Measurements from ENCODE around the gene GNAT3.

- no peak for TF ChIP-seq EP300 (IDR thresholded peaks at IDR 0.05)
- TF ChIP-seq, protein P1, sequence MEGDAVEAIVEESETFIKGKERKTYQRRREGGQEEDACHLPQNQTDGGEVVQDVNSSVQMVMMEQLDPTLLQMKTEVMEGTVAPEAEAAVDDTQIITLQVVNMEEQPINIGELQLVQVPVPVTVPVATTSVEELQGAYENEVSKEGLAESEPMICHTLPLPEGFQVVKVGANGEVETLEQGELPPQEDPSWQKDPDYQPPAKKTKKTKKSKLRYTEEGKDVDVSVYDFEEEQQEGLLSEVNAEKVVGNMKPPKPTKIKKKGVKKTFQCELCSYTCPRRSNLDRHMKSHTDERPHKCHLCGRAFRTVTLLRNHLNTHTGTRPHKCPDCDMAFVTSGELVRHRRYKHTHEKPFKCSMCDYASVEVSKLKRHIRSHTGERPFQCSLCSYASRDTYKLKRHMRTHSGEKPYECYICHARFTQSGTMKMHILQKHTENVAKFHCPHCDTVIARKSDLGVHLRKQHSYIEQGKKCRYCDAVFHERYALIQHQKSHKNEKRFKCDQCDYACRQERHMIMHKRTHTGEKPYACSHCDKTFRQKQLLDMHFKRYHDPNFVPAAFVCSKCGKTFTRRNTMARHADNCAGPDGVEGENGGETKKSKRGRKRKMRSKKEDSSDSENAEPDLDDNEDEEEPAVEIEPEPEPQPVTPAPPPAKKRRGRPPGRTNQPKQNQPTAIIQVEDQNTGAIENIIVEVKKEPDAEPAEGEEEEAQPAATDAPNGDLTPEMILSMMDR (IDR thresholded peaks at IDR 0.05), result no peak
- TF ChIP-seq POLR2A (IDR thresholded peaks at IDR 0.05), result no peak
- no peak for TF ChIP-seq POLR2AphosphoS5 (IDR thresholded peaks at IDR 0.05)
Measured at GRCh38 chr7:80427218-80427617, 84.6 kb downstream of the GNAT3 start.
